A673 (cell line): ENCODE results near the gene GABRR1. TPM values are rescaled to one million over a fixed set of nuclear protein-coding genes. Genes with fewer than 3 reads are reported as not detected.

Source experiments
- BruUV-seq: library from RNA; stranded (reverse); fragments of 400-500 nt; replicated peaks from 2 replicates; lab custom pipeline; 2021; lab: Mats Ljungman, UMichigan
- CTCF ChIA-PET: fragments of 300-600 bp; sonication (Branson Sonifier 250); formaldehyde crosslinking; loops from one replicate; lab custom pipeline; 2022; ENCODE audit warnings: antibody characterized with exemption; lab: Charles Lee
- POLR2A ChIA-PET: fragments of 300-600 bp; sonication (Branson Sonifier 250); formaldehyde crosslinking; loops from one replicate; lab custom pipeline; 2022; ENCODE audit warnings: antibody characterized with exemption; ENCODE audit not compliant: low non-redundant PET; lab: Charles Lee
- DNase-seq: peaks from one replicate; pipeline ENCODE4 v3.0.0-alpha.2; 2015; ENCODE audit warnings: low spot score
- H3K27ac ChIP-seq: fragments of 200-600 bp; sonication (generic); 2 replicates; pipeline ENCODE4 v1.5.1; 2016; ENCODE audit warnings: mixed run types, low read depth, mild to moderate bottlenecking, mixed read lengths, antibody characterized with exemption, low read length; ENCODE audit not compliant: poor library complexity, severe bottlenecking
- H3K27me3 ChIP-seq: fragments of 200-600 bp; sonication (generic); replicated peaks from 2 replicates; pipeline ENCODE4 v1.6.1; 2017; ENCODE audit warnings: mixed run types, low read depth, mild to moderate bottlenecking, mixed read lengths, antibody characterized with exemption, low read length; ENCODE audit not compliant: insufficient read depth, poor library complexity
- H3K36me3 ChIP-seq: fragments of 200-600 bp; sonication (generic); 2 replicates; pipeline ENCODE4 v1.6.1; 2016; ENCODE audit warnings: mixed run types, mild to moderate bottlenecking, mixed read lengths, antibody characterized with exemption, low read length; ENCODE audit not compliant: insufficient read depth, poor library complexity, severe bottlenecking
- H3K4me1 ChIP-seq: fragments of 200-600 bp; sonication (generic); 2 replicates; pipeline ENCODE4 v1.6.1; 2017; ENCODE audit warnings: mixed run types, mild to moderate bottlenecking, mixed read lengths, antibody characterized with exemption, low read length; ENCODE audit not compliant: insufficient read depth, poor library complexity, severe bottlenecking
- H3K4me3 ChIP-seq: fragments of 200-600 bp; sonication (generic); 2 replicates; pipeline ENCODE4 v1.5.1; 2016; ENCODE audit warnings: low read depth, mixed run types, mild to moderate bottlenecking, mixed read lengths, low read length; ENCODE audit not compliant: poor library complexity, severe bottlenecking
- H3K9me3 ChIP-seq: fragments of 200-600 bp; sonication (generic); 2 replicates; pipeline ENCODE4 v1.6.1; 2016; ENCODE audit warnings: mixed run types, low read depth, mild to moderate bottlenecking, mixed read lengths, antibody characterized with exemption, low read length; ENCODE audit not compliant: poor library complexity, severe bottlenecking
- EZH2 ChIP-seq: fragments of 200-600 bp; sonication (generic); IDR thresholded peaks from 2 replicates; pipeline ENCODE4 v1.6.1; 2017; ENCODE audit warnings: borderline replicate concordance, low read depth, mild to moderate bottlenecking, mixed read lengths, antibody characterized with exemption, low read length; ENCODE audit not compliant: poor library complexity, severe bottlenecking
- intact Hi-C: fragments of 100-400 bp; cut with micrococcal nuclease; formaldehyde crosslinking; loops from one replicate; pipeline ENCODE4 v1.10.0; 2022; ENCODE audit not compliant: unreplicated experiment
- total RNA-seq: library from RNA; stranded (reverse); gene quantifications from 2 replicates; pipeline ENCODE4 v1.2.3, GENCODE V29; 2021
- TF ChIP-seq, protein P1 (sequence below): fragments of 300-800, 200-600 bp; sonication (generic); conservative IDR thresholded peaks from 2 replicates; pipeline ENCODE4 v1.5.1; 2017; ENCODE audit warnings: low read depth, mild to moderate bottlenecking, antibody characterized with exemption, low read length, moderate library complexity, mixed read lengths

Gene GABRR1
- total RNA-seq, 1 experiment from 2014 or later = 0.67 TPM

DNA sequence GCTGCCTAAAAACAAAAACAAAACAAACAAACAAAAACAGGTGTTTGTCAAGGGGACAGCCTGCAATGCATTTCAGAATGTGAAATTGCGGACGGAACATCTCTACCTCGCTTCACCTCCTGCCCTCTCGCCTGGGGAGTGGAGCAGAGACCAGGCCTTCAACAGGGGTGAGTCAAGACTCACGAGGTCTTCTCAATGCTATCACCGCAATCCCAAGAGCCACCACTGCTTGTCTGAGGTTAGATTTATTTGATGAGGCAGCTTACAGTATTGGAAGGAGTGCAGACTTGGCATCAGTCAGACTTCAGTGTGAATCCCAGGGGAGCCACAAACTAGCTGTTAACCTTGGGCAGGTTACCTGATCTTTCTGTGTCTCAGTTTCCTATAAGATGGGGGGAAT is 7.7 kb downstream of the GABRR1 start:
- no peaks in the 10 kb centered on the region for H3K4me1 ChIP-seq
- intact Hi-C loops = no loop called here
- ChIA-PET CTCF (no interaction called here), POLR2A (no interaction called here)
- no peak for TF ChIP-seq EZH2
- TF ChIP-seq, protein P1, sequence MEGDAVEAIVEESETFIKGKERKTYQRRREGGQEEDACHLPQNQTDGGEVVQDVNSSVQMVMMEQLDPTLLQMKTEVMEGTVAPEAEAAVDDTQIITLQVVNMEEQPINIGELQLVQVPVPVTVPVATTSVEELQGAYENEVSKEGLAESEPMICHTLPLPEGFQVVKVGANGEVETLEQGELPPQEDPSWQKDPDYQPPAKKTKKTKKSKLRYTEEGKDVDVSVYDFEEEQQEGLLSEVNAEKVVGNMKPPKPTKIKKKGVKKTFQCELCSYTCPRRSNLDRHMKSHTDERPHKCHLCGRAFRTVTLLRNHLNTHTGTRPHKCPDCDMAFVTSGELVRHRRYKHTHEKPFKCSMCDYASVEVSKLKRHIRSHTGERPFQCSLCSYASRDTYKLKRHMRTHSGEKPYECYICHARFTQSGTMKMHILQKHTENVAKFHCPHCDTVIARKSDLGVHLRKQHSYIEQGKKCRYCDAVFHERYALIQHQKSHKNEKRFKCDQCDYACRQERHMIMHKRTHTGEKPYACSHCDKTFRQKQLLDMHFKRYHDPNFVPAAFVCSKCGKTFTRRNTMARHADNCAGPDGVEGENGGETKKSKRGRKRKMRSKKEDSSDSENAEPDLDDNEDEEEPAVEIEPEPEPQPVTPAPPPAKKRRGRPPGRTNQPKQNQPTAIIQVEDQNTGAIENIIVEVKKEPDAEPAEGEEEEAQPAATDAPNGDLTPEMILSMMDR = no peak
- no peak overlapping the region for H3K4me3 ChIP-seq
- no peaks in the 10 kb centered on the region for H3K9me3 ChIP-seq
- BruUV-seq = no TSS peak
- no peaks in the 10 kb centered on the region for H3K36me3 ChIP-seq
- no peak for DNase-seq
- H3K27ac ChIP-seq = no peak overlapping the region
- H3K27me3 ChIP-seq = no peaks in the 10 kb centered on the region

DNA sequence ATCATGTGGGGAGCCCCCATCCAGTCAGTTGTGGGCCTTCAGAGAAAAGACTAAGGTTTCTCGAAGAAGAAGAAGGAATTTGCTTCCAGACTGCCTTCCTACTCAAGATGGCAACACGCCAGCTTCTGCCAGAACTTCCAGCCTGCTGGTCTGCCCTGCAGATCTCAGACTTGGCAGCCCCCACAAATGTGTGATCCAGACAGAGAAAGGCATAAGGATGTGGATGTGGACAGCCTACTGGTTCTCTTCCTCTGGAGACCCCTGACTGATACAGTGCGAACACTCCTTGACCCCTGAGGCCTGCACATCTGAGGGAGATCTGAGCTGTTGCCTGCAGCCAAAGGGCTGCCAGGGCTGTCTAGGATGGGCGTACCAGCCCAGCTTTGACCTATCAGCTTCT is 8.6 kb downstream of the GABRR1 start:
- ChIA-PET POLR2A (no interaction called here), CTCF (no interaction called here)

DNA sequence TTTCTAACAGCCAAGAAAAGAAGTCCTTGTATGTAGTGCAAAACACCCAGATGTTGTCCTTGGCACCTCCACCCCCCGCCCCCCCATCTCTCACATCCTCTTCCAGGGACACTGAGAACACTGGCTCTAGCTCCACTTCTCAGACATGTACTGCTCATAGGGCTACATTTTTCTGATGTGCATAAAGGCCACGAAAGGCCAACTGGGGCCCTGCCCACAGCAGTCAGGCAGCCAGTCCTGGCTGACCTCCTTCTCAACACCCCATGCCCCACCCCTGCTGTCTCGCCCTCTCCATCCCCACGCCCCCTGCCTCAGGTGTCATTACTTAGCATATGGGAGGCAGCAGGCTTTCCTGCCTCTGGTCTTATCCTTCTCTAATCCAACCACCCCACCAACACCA is 11.3 kb downstream of the GABRR1 start:
- ChIA-PET CTCF (no interaction called here), POLR2A (no interaction called here)
- Histone ChIP-seq H3K27ac (no peak overlapping the region), H3K27me3 (no peaks in the 10 kb centered on the region), H3K36me3 (no peaks in the 10 kb centered on the region), H3K9me3 (no peaks in the 10 kb centered on the region), H3K4me3 (no peak overlapping the region), H3K4me1 (no peaks in the 10 kb centered on the region)
- intact Hi-C loops = no loop called here
- TF ChIP-seq, protein P1 = no peak
- no peak for DNase-seq
- no TSS peak for BruUV-seq

More for the DNA sequence above, 8.6 kb downstream of the GABRR1 start:
- Histone ChIP-seq H3K27ac (no peak overlapping the region), H3K9me3 (no peaks in the 10 kb centered on the region), H3K4me1 (no peaks in the 10 kb centered on the region), H3K4me3 (no peak overlapping the region), H3K27me3 (no peaks in the 10 kb centered on the region), H3K36me3 (no peaks in the 10 kb centered on the region)
- peak; percentile 24 for DNase-seq
- intact Hi-C loops = no loop called here
- no peak for TF ChIP-seq EZH2
- TF ChIP-seq, protein P1 = no peak
- no TSS peak for BruUV-seq
